DOHH2 (cell line): ENCODE results near the gene SMG5.

Experiments used
- EZH2phosphoT487 ChIP-seq: fragments of 200-600 bp; sonication (generic); IDR thresholded peaks from 2 replicates; pipeline ENCODE4 v1.6.1; 2017; ENCODE audit warnings: borderline replicate concordance, mild to moderate bottlenecking, antibody characterized with exemption, low read length, moderate library complexity, mixed read lengths
- TF ChIP-seq, protein P1 (sequence below): fragments of 200-600 bp; sonication (generic); IDR thresholded peaks from one replicate; pipeline ENCODE4 v1.5.1; 2014; ENCODE audit warnings: antibody characterized with exemption, mild to moderate bottlenecking, low read depth, low read length; ENCODE audit not compliant: poor library complexity, severe bottlenecking

GRCh38 chr1:156279837-156280236, 2.8 kb downstream of the SMG5 start:
- TF ChIP-seq, protein P1, sequence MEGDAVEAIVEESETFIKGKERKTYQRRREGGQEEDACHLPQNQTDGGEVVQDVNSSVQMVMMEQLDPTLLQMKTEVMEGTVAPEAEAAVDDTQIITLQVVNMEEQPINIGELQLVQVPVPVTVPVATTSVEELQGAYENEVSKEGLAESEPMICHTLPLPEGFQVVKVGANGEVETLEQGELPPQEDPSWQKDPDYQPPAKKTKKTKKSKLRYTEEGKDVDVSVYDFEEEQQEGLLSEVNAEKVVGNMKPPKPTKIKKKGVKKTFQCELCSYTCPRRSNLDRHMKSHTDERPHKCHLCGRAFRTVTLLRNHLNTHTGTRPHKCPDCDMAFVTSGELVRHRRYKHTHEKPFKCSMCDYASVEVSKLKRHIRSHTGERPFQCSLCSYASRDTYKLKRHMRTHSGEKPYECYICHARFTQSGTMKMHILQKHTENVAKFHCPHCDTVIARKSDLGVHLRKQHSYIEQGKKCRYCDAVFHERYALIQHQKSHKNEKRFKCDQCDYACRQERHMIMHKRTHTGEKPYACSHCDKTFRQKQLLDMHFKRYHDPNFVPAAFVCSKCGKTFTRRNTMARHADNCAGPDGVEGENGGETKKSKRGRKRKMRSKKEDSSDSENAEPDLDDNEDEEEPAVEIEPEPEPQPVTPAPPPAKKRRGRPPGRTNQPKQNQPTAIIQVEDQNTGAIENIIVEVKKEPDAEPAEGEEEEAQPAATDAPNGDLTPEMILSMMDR: no peak
- TF ChIP-seq EZH2phosphoT487: no peak
